Cerebellar cortex (tissue), 1 donor: ENCODE results near the gene USP47.

Experiments
- DNase-seq: peaks from one replicate; pipeline ENCODE4 v3.0.0-alpha.2; 2015; ENCODE audit warnings: low spot score

USP47 gene

DNA sequence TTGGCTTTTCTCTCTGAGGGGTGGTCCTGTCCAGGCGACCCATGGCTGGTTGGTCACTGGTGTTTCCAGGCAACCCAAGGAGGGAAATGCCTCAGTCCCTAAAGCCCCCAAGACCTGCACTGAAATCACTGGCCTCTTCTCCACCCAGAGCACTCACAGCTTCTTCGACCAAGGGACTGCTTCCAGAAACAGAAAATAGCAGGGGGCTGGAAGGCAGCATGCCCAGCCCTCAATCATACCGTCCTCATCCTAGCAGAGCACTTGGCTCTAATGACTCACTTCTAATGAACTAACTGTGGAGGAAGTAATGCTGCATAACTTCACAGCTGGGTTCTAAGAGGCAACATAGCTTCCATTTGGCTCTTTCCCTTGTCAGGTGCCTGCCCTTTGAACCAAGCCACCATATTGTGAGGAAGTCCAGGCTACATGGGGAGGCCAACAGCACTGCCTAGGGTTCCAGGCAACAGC lies 139.1 kb downstream of the USP47 start:
- DNase-seq = no peak

DNA sequence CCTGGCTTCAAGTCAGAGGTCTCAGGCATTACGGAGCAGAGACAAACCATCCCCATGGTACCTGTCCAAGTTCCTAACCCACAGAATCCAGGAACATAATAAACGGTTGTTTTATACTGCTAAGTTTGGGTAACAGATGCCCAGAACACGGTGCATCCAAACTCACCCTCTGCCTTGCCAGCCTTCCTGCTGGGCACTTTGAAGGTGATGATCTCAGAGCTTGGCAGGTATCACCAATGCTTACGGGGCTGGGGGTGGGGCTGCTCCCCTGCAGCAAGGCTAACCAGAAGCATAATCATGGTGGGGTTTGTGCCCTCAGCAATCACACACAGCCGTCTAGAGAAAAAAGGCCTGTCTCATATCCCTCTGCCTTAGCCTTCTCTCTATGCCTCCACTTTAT lies 139.6 kb downstream of the USP47 start:
- peak; percentile 91 for DNase-seq

DNA sequence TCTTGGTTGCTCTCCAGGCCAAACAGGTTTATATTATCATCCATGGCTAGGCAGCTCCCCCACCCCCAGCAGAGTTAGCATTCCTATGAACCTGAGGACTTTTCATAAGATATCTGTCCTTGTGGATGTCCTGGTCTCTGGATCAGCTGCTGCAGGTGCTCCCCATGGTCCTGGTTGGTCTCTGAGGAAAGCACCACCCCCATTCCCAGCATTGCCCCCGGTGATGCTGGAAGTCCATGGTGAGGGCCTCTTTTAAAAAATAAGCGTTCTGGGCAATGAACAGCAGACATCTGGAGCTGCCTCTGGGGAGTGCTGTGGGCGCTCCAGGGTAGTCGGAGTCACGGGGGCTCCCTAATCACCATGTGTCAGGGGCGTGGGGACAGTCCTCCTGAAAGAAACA lies 140.1 kb downstream of the USP47 start:
- no peak for DNase-seq

DNA sequence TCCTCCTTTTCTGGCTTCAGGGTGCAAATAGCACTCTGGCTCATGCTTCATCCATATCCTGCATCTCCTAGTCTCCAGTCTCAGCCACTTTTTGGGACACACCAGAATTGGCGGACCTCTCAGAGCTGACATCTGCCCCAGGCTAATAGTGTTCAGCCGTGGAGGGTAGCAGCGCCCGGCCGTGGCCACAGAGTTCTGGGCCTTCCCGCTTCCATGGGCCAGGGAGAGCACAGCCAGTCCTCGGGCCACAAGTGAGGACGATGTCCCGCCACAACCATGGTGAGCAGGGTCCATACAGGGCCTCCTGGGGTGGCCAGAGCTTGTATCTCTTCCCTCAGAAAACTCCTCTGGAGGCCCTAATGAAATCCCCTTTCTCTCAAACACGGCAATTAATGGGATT lies 140.7 kb downstream of the USP47 start:
- DNase-seq = no peak

DNA sequence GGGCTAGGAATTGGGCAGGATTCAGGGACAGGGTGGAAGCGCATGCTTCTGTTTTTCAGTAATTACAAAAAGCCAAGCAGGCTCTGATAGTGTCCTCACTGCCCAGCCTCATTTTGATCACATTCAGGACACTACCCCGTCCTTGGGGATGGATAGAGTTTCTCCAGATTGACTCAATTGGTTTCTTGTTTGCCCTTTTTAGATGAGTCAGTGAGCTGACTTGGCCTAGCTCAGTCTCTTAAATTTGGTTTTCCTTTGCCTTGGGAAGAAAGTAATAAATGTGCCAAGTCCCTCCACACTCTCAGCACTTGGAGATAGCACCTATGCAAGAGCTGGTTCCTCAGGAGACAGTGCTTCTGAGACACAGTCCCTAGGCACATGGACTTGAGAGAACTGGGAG lies 141.2 kb downstream of the USP47 start:
- no peak for DNase-seq

DNA sequence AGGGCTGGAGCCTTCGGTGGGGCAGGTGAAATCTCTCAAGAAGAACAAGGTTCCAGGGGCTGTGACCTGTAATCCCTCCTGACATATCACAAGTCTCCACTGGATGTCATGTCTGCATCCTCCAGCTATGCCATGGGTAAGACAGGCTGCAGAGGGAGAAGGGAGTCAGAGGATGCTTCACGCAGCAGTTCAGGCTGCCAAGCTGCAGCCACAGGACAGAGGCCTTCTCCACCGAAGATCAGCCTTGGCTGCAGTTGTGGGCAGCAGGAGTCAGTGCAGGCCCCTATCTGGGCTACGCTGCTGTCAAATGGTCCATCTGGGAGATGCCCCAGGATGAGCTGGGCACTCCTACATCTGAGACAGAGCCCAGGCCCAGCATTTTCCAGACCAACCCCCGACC lies 141.7 kb downstream of the USP47 start:
- DNase-seq = no peak

DNA sequence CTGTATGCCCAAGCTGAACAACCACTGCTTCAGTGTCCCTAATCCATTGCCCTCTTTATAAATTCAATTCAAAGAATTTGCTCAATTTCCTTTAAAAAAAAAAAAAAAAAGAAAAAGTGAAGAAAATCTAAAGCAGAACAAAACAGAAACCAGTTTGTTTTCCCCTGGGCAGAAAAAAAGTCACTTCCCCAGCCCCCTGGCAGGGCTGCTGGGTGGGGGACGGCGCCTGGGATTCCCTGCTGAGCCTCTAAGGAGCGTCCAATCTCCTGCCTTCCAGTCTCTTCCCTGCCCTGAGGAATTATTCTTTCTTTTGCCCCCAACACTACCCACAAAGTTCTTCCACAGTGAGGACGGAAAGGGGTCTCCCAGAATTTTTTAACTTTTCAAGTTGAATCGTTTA lies 142.8 kb downstream of the USP47 start:
- DNase-seq = no peak

DNA sequence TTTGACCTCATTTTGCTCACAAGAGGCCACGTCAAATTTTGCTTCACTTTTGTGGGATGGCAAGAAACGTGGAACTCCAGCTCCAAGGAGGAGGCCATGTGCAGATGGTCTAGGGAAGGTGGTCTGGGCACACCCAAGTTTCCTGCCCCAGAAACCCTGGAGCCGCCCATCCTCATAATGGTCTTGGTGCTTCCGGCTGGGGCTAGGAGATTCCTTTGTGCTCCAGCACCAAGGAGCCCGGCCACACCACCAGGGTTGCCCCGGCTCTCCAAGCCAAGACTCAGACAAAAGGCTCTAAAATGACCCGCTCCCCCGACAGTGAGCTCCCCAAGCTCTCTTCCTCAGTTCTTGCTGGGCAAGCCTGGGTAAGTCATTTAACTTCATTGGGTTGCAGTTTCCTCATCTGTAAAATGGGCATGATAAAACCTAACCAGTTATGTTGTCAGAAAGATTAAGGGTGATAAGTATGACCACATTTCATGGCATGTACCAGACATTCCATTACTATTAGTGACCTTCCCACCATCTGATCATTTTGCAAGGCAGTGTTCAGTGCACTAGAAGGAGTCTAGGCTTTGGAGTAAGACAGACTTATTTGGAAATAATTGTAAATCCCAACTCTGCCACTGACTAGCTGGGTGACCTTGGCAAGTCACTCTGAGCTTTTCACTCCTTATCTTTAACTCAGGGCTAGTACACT lies 143.4 kb downstream of the USP47 start:
- DNase-seq = no peak

DNA sequence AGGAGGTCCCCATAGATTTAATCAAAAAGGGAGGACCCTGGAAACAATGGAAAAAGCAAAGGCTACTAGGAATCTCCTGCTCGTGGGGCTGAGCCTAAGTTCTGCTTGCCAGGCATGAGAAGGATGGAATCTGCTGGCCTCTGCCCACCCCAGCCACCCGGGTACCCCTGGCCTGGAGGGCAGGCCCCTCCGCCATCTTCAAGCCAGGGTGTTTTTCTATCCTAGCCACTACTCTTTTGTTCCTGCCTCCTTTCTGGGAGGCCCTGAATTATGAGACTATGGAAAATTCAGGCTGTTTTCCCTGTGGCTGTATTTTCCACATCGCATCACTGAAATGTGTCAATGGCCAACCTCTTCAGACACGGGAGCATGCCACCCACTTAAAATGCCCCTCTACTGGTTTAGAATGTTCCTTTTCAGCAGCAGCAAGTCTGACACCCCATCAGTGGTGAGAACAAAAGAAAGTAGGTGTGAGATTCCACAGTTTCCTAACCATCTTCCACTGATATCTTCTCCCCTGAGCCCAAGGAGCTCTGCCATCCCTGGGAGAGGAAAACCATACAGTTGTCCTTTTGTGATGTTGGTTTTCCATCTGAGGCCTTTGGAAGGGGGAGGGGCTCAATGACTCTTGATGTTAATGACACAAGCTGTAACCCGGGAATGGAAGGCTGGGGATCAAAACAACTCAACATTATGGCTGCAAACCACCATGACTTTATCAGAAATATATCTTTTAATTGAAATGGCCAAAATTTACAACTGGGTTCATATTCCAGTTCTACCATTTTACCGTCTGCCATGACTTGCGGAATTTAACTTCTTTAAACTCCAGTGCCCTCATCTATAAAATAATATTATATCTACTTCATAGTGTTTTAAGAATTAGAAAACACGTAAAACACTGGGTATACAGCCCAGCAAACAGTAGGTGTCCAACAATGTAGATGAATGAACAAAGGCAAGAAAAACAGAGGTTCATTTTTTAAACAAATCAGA lies 144.5 kb downstream of the USP47 start:
- no peak for DNase-seq

DNA sequence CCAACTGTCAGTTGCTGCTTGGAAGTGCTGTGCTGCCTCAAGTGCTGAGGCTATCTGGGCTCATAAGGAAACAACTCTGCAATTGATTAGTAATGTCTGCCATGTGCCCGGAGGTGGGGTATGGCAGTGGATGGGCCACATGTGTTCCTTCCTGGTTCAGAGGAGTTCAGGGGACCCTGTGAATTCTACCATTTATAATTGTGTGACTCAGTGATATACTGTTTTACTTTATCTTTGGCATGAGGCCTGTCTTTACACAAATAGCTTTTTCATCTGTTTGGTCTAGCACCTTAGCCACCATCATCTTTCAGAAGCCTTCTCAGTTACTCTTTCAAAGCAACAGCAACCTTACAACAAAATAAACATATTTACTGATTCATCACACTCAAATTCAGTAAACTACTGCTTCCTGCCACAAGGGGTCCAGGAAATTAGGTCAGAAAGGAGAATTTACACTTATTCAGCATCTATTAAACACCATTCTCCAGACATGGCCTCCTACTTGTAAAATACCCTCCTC lies 145.8 kb downstream of the USP47 start:
- no peak for DNase-seq

DNA sequence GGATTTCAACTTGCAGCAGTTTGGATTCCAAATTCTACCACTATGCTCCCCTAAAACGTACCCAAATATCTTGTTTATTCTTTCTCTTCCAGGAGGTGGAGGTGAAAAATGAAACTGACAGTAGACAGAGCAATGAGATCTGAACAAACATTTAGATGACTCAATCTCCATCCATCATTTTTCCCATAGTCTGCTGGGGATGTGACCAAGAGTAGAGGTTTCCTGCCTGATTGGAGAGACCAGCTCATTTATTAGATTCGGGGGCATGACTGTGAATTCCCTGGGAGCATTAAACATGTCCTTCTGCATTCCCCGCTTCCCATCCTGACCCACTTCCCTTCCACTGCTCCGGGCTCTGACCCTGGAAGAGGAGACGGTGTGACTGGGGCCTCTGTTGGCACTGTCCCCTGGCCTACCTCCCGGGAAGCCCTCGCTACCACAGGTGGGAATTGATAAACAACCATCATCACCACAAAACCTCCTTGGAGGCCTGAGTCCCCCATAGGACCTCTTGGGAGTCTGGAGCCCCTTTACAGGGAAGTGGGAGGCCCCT lies 146.4 kb downstream of the USP47 start:
- DNase-seq = no peak

DNA sequence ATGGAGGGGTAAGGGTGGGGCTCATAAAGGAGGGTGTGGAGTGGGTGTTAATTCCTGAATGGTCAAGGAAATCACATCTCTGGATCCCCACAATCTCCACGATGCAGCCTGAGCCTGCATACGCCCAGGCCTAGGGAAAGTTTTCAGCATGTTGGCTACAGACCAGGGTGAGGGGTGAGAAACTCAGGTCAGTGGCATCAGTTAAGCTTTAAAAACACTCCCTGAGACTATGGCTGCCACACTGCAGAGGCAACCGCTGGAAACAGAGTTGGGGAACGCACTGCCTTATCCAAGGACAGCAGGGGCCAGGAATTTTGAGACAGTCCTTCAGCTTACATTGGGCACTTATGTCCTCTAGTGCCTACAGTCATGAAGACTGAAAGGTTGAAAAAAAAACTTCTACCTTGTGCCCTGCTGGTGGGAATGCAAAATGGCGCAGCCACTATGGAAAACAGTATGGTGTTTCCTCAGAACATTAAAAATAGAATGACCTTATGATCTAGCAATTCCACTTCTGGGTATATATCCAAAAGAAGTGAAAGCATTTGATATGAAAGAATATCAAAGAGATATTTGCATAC lies 147.0 kb downstream of the USP47 start:
- DNase-seq = no peak

DNA sequence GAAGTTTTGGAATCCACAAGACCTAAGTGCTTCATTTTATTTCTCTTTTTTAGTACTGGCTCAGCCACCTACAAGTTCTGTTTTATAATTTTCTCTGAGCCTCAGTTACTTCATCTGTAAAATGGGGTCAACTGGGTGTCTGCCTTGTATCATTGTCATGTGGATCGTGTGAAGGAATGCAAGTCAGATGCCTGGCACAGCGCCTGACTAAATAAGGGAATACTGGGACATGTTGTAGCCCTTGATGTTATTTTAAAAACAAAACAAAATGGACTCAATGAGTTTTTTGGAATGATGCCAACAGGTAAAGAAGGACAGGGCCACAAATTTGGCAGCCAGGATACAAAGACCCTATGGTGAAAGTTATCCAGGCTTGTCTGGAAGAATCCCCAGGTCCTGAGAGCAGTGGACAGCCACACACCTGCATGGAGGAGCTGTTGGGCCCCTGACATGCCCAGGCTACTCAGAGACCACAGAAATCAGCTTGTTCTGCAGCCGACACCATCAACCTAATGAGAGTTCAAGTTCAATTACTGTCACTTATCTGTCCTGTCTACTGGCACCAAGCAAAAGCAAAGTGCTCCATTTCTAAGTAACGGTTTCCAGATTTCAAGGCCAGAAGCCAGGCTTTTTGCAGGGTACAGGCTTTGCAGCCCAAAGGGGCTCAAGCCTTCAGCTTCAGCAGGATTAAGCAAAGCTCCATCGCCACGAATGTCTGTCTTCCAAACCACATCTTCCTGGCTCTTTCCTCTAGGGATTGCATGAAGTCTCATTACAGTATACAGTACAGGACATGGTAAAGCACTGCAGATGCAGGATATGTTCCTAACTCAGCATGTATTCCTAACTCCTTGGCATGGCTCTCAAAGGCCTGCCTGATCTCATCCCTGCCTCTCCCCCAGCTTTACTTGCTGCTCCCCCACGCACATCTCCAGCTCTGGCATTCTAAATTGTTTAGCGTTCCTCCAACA lies 148.3 kb downstream of the USP47 start:
- DNase-seq = no peak

DNA sequence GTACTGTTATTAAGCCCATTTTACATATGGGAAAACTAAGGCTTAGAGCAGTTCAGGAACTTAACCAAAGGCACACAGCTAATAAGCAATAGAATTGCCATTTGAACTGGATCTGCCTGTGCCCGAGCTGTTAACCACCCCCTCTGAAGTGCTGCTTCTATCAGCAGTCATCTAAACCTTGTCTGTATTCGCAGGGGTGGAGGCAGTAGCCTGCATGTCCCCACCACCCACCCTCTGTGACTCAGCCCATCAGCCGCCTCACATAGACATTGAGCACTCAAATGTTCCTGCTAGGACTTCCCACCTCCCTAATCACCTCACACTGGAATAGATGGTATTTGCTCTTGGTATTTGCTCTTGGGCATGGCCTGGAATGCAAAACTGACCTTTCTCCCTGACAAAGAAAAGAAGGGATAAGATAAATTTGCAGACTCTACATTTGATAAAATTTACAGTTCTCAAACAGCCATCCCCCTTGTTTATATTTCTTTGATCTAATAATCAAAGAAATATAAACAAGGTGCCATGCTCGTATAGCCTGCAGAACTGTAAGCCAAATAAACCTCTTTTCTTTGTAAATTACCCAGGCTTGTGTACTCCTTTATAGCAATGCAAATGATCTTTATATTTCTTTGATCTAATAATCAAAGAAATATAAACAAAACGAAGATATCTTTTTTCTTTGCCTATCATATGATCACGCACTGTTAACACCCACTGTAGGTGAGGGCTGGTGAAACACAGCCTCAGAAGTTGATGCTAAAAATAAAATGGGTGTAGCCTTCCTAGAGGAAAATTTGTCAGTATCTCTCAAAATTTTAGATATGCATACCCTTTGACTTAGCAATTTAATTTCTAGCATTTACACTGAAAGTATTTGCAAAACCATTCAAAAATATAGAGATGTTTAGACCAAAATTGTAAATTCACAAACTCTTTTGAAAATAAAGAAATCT lies 150.8 kb downstream of the USP47 start:
- no peak for DNase-seq

DNA sequence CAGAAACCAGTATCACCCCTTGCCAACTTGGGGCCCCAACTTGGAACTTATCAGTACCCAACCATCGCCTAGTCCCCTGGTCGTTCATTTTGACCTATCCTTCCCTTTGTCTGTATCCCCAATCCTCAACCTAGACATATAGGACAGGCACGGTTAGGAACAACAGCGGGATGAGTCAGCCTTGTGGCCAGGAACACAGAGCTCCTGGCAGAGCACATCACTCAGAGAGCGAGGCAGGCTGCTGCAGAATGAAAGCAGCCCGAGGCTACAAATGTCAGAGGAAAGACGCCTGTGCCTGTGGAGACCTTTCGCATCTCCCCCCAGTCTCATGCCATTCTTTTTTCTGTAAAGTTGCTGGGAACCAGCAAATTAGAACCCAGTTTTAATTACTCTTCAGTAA lies 152.1 kb downstream of the USP47 start:
- DNase-seq = peak; percentile 85

DNA sequence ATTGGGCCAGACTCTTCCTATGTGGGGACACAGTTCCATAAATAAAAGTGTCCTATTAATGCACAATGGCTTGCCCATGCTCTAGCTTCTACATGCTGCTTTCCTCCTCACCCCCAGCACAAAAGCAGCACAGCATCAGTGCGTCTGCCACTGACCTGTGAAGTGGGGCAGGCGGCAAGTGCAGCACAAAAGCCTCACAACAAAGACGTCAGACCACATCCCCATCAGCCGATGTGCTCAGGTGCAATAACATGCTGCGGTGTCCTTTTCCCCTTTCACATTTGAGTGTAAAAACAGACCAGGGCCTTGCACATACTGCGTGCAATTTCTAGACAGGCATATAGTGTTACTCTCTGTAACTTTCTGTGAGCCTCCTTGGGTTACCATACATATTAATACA lies 153.8 kb downstream of the USP47 start:
- DNase-seq = no peak

DNA sequence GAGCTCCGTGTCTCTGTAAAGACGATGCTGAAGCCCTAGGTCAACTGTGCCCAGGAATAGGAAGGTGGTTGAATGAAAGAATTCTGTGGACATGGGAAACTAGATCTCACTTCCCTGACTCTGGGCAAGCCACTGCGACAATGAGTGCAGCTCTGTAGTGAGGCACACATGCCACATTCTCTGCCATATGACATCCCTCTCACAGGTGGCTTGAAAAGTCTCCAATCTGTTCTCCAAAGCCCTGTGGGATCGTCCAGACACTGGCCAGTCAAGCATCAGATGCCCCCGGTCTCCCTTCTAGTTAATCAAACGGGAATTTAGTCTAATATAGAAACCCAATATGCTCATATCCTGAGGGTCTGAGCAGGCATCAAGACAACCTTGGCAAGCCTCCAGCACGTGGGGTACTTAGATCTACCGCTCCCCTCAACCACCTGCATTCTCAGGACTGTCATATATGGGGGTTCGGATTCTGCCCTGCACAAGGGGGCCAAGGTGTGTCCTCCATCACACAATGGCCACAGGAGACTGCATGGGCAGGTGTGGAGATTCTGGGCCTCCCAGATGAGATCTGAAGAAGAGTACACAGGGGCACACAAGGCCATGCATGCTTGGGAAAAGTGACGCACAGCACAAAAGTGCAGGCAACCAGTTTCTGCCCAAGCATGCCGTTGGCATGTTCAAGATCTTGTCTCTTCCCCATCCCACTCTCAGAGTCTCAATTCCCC lies 154.7 kb downstream of the USP47 start:
- peak; percentile 85 for DNase-seq

DNA sequence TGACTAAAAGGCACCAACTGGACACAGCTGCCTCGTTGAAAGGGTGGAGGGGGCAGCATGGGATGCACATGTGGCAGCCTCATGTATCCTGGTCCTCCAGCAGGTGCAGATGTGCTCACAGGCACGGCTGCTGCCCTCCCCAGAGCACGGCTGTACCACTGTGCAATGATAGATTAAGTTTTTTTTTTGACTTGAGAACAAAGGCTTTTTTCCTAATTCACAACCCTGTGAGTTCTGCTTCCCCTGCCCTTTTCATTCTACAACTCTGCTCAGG lies 155.2 kb downstream of the USP47 start:
- no peak for DNase-seq

DNA sequence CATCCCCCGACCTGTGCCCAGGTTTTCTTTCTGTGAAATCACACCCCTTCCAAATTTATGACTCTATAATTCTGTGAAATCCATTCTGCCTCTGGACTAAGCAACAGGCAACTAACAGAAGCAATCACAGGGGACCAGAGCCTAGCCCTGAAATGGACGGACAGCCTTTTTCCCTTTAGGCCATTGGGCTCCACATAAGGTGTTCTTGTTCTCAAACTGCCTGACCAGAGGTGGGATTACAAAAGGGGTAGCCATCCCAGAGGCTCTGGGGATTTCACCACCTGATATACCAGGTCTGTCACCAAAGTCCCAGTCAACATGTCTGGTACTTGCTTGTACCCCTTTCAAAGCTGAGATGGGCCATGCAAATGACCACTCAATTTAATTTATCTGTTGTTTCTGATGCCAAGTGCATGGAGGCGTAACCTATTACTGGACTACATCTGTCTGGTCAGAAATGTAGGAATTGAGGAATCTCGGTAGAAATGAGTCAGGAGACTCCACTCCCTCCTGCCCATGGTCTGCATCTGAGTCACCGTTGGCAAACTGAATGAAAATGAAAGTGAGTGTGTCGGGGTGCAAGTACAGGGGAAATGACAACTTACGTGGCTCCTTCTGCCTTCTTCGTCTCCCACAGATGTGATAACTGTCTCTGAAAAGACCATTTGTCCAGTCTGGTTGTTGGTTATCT lies 156.5 kb downstream of the USP47 start:
- DNase-seq = no peak
